Heart left ventricle (tissue), 13 donors: ENCODE results near the gene KCTD5.
"Not testable (repeated sequence)": the region's sequence is repeated elsewhere in the genome, so short reads cannot be mapped to it uniquely, and the experiment has no call there.

Experiments
- POLR2A ChIP-seq, 2 donors: fragments of 450-650 bp; IDR thresholded peaks; one replicate each; pipeline ENCODE4 v1.6.1; 2017; ENCODE audit warnings: antibody characterized with exemption in 2 of 2, mild to moderate bottlenecking in 2 of 2, moderate library complexity in 2 of 2
- TF ChIP-seq, protein P1 (sequence below), 12 donors: fragments of 200-600 bp; sonication (generic) in 4 of 12; IDR thresholded peaks; one replicate each; pipeline versions ENCODE4 v1.5.0 to v1.8.0; 2018 to 2022; ENCODE audit warnings: antibody characterized with exemption in 12 of 12, mild to moderate bottlenecking in 5 of 12
- donor health status: ischemic (EF 13 %, LVEDD 7.1; RV severe dilation, severe dysfunction).
- donor health status: DM: no; HTN: yes; CAD: no.
- donor health status: DM: no; HTN: no; CAD: no.
- donor health status: ischemic (EF 25% LVEDD 6.9; RV normal size, moderate dysfunction).
- donor health status: ischemic (EF 25% LVEDD 5.7; RV mildly dilated, moderate dysfunction).
- donor health status: ischemic (EF 35%, LVEDD 5.7; RV mildly dilated, moderate dysfunction).
- donor health status: nonischemic (EF 11% LVEDD 7.7; RV severe dilation, severe dysfunction).
- donor health status: DM: yes; HTN: yes; CAD: no.
- donor health status: PGD.
- donor health status: ischemic (EF 29% LVEDD 5.4; RV normal size, mild dysfunction).
- donor health status: nonischemic (EF 23%, LVEDD 6.1; RV moderate dilation, normal function).

DNA sequence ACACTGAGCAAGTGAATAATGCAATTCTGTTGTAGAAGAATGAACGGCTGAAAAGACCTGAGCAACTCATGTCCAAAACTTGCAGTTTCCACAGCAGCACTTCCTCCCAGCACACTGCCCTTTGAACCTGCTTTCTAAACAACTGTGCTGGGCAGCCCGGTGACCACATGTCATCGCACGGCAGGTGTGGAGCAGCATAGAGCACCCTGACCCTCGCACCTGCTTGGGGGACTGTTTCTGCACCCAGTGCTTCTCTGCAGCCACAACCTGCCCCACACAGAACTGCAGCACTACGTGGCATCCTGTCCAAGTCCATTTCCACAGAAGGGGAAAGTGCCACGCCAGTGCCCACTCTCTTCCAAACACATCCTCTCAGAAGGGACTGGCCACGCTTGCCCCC is 22.8 kb upstream of the KCTD5 start:
- TF ChIP-seq POLR2A (IDR thresholded peaks at IDR 0.05), result not testable (repeated sequence)
- TF ChIP-seq, protein P1, sequence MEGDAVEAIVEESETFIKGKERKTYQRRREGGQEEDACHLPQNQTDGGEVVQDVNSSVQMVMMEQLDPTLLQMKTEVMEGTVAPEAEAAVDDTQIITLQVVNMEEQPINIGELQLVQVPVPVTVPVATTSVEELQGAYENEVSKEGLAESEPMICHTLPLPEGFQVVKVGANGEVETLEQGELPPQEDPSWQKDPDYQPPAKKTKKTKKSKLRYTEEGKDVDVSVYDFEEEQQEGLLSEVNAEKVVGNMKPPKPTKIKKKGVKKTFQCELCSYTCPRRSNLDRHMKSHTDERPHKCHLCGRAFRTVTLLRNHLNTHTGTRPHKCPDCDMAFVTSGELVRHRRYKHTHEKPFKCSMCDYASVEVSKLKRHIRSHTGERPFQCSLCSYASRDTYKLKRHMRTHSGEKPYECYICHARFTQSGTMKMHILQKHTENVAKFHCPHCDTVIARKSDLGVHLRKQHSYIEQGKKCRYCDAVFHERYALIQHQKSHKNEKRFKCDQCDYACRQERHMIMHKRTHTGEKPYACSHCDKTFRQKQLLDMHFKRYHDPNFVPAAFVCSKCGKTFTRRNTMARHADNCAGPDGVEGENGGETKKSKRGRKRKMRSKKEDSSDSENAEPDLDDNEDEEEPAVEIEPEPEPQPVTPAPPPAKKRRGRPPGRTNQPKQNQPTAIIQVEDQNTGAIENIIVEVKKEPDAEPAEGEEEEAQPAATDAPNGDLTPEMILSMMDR (IDR thresholded peaks at IDR 0.05), result not testable (repeated sequence)
